Smooth muscle cell (in vitro differentiated cells): Measurements from ENCODE around the gene P2RX7. TPM values are rescaled to one million over a fixed set of nuclear protein-coding genes. Genes with fewer than 3 reads are reported as not detected.

Experiments used
- DNase-seq: peaks from one replicate; lab custom pipeline; 2025; ENCODE audit not compliant: unreplicated experiment; lab: John Stamatoyannopoulos, UW
- H2AFZ ChIP-seq: fragments of 200-600 bp; sonication (generic); 2 replicates; pipeline ENCODE4 v1.6.0; 2016; ENCODE audit warnings: antibody characterized with exemption, low read depth, mild to moderate bottlenecking
- H3F3A ChIP-seq: fragments of 200-600 bp; sonication (generic); 2 replicates; pipeline ENCODE4 v1.6.0; 2017; ENCODE audit warnings: antibody characterized with exemption, low read depth
- H3K27ac ChIP-seq: fragments of 200-600 bp; sonication (generic); 2 replicates; pipeline ENCODE4 v1.5.1; 2016; ENCODE audit warnings: low read depth, mild to moderate bottlenecking
- H3K27me3 ChIP-seq: fragments of 200-600 bp; sonication (generic); 2 replicates; pipeline ENCODE4 v1.6.1; 2016; ENCODE audit warnings: low read depth, mild to moderate bottlenecking
- H3K36me3 ChIP-seq: fragments of 200-600 bp; sonication (generic); 2 replicates; pipeline ENCODE4 v1.5.1; 2016; ENCODE audit warnings: low read depth
- H3K4me1 ChIP-seq: fragments of 200-600 bp; sonication (generic); 2 replicates; pipeline ENCODE4 v1.5.1; 2016; ENCODE audit warnings: low read depth
- H3K4me2 ChIP-seq: fragments of 200-600 bp; sonication (generic); 2 replicates; pipeline ENCODE4 v1.6.0; 2016; ENCODE audit warnings: mild to moderate bottlenecking
- H3K4me3 ChIP-seq: fragments of 200-600 bp; sonication (generic); 2 replicates; pipeline ENCODE4 v1.5.1; 2016; ENCODE audit warnings: mild to moderate bottlenecking
- H3K79me2 ChIP-seq: fragments of 200-600 bp; sonication (generic); 2 replicates; pipeline ENCODE4 v1.6.0; 2016; ENCODE audit warnings: low read depth, mild to moderate bottlenecking
- H3K9ac ChIP-seq: fragments of 200-600 bp; sonication (generic); 2 replicates; pipeline ENCODE4 v1.6.0; 2016; ENCODE audit warnings: low read depth
- H3K9me3 ChIP-seq: fragments of 200-600 bp; sonication (generic); replicated peaks from 2 replicates; pipeline ENCODE4 v1.5.1; 2016; ENCODE audit warnings: low read depth
- H4K20me1 ChIP-seq: fragments of 200-600 bp; sonication (generic); 2 replicates; pipeline ENCODE4 v1.6.0; 2016; ENCODE audit warnings: low read depth
- CTCF ChIP-seq: fragments of 200-600 bp; sonication (generic); IDR thresholded peaks from 2 replicates; pipeline ENCODE4 v1.5.1; 2017; ENCODE audit warnings: borderline replicate concordance, mild to moderate bottlenecking, antibody characterized with exemption; ENCODE audit not compliant: insufficient read depth, poor library complexity, severe bottlenecking
- WGBS: methylation state at CpG from one replicate; pipeline ENCODE4 v1.1.7; 2016; ENCODE audit warnings: low lambda C conversion rate; 5-methylcytosine and 5-hydroxymethylcytosine counted together
- polyA plus RNA-seq: library from polyadenylated mRNA; unstranded; fragments of >200 nt; fragmentation: Nextera tagmentation; extraction: Ambion mirVana; gene quantifications from 2 replicates; pipeline ENCODE4 v1.2.1, GENCODE V29; 2016
- total RNA-seq: library from RNA; depleted of rRNA; stranded (reverse); fragments of >200 nt; gene quantifications from 2 replicates; pipeline ENCODE4 v1.2.3, GENCODE V29; 2014

The P2RX7 gene
- total RNA-seq (0.72 and 1.1 TPM in 2 replicates), polyA plus RNA-seq (0.64 and 1.6 TPM in 2 replicates)

GRCh38 chr12:121132601-121133481 lies at the start of gene P2RX7:
Gene P2RX7, plus strand, starts transcription at chr12:121132876. Its CDS starts 95 bp downstream, at chr12:121132971.
- Histone ChIP-seq H4K20me1 (no peaks in the 10 kb centered on the region), H3K4me3 (peak within 1 kb of the TSS; percentile 42), H3K4me1 (no peaks in the 10 kb centered on the region), H2AFZ (peak within 1 kb of the TSS; percentile 63), H3K9me3 (no peaks in the 10 kb centered on the region), H3K27ac (no peak within 1 kb of the TSS), H3K27me3 (no peaks in the 10 kb centered on the region), H3K79me2 (no peaks in the 10 kb centered on the region), H3K36me3 (no peaks in the 10 kb centered on the region), H3K9ac (no peak within 1 kb of the TSS), H3K4me2 (peak within 1 kb of the TSS; percentile 80), H3F3A (no peaks in the 10 kb centered on the region)
- 20% methylated on average over 25 of the region's 25 CpGs for WGBS
- DNase-seq: peak; percentile 32
- TF ChIP-seq CTCF: no peak

- Histone ChIP-seq H3K4me1 (no peaks in the 10 kb centered on the region), H3K27me3 (peaks cover 11% of the 10 kb centered on the region), H3K4me3 (no peak overlapping the region), H3K4me2 (no peak overlapping the region), H3K79me2 (no peaks in the 10 kb centered on the region), H2AFZ (no peak overlapping the region), H3F3A (no peaks in the 10 kb centered on the region), H3K36me3 (no peaks in the 10 kb centered on the region), H3K9me3 (no peaks in the 10 kb centered on the region), H3K27ac (no peak overlapping the region), H3K9ac (no peak overlapping the region), H4K20me1 (no peaks in the 10 kb centered on the region)
- 89% methylated on average over 3 of the region's 3 CpGs for WGBS
- no peak for DNase-seq
- TF ChIP-seq CTCF: no peak
Observed at GRCh38 chr12:121084229-121084628, 48.4 kb upstream of the P2RX7 start.

- H3K4me2 ChIP-seq: no peak overlapping the region
- no peaks in the 10 kb centered on the region for H3K36me3 ChIP-seq
- no peak overlapping the region for H3K27ac ChIP-seq
- no peak for DNase-seq
- H3K9me3 ChIP-seq: no peaks in the 10 kb centered on the region
- H3K4me3 ChIP-seq: no peak overlapping the region
- no peak for TF ChIP-seq CTCF
- peaks cover 11% of the 10 kb centered on the region for H3K27me3 ChIP-seq
- WGBS: 97% methylated on average over 4 of the region's 4 CpGs
- no peaks in the 10 kb centered on the region for H3K4me1 ChIP-seq
- no peak overlapping the region for H3K9ac ChIP-seq
- H2AFZ ChIP-seq: no peak overlapping the region
- no peaks in the 10 kb centered on the region for H3F3A ChIP-seq
- no peaks in the 10 kb centered on the region for H4K20me1 ChIP-seq
- H3K79me2 ChIP-seq: no peaks in the 10 kb centered on the region
Observed at GRCh38 chr12:121085069-121085468, 47.6 kb upstream of the P2RX7 start.
